GM12872 (cell line): Measurements from ENCODE around the gene CACNB4.

Source experiments
- TF ChIP-seq, protein P1 (sequence below): IDR thresholded peaks from 3 replicates; pipeline ENCODE4 v1.5.1; 2011; ENCODE audit warnings: low read depth, mild to moderate bottlenecking, low read length, moderate library complexity; ENCODE audit not compliant: insufficient read depth

CACNB4 gene

DNA sequence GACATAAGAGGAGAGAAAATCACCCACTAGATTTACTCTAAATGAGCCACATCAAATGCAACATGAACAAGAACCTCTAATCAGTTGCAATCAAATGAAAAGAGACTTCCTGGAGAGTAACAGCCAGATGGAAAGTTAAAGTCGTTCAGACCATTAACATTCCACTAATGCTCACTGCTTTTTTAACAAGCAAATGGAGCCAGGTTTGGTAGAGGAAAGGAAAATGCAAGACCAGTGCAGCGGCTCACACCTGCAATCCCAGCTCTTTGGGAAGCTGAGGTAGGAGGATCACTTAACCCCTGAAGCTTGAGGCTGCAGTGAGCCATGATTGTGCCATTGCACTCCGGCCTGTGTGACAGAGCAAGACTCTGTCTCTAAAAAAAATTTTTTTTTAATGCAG lies 48.5 kb downstream of the CACNB4 start:
- TF ChIP-seq, protein P1, sequence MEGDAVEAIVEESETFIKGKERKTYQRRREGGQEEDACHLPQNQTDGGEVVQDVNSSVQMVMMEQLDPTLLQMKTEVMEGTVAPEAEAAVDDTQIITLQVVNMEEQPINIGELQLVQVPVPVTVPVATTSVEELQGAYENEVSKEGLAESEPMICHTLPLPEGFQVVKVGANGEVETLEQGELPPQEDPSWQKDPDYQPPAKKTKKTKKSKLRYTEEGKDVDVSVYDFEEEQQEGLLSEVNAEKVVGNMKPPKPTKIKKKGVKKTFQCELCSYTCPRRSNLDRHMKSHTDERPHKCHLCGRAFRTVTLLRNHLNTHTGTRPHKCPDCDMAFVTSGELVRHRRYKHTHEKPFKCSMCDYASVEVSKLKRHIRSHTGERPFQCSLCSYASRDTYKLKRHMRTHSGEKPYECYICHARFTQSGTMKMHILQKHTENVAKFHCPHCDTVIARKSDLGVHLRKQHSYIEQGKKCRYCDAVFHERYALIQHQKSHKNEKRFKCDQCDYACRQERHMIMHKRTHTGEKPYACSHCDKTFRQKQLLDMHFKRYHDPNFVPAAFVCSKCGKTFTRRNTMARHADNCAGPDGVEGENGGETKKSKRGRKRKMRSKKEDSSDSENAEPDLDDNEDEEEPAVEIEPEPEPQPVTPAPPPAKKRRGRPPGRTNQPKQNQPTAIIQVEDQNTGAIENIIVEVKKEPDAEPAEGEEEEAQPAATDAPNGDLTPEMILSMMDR = no peak

DNA sequence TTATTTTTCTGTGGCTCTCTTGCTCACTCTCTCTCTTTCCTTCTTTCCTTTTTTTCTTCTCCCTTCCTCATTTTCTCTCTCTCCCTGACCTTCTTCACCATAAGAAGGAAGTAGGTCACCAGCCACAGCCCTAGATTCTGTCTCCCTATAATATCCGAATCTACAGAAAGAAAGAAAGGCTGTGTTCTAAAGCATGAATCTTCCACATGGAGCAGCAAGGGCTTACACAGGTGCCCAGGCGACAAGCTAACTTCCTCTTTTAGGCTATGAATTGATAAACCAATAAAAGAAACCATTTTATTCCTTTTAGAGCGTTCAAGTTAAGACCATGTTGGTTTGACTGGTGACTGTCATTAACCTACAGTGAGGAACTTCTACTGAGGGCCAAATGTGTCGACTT lies 49.3 kb downstream of the CACNB4 start:
- TF ChIP-seq, protein P1 = no peak

DNA sequence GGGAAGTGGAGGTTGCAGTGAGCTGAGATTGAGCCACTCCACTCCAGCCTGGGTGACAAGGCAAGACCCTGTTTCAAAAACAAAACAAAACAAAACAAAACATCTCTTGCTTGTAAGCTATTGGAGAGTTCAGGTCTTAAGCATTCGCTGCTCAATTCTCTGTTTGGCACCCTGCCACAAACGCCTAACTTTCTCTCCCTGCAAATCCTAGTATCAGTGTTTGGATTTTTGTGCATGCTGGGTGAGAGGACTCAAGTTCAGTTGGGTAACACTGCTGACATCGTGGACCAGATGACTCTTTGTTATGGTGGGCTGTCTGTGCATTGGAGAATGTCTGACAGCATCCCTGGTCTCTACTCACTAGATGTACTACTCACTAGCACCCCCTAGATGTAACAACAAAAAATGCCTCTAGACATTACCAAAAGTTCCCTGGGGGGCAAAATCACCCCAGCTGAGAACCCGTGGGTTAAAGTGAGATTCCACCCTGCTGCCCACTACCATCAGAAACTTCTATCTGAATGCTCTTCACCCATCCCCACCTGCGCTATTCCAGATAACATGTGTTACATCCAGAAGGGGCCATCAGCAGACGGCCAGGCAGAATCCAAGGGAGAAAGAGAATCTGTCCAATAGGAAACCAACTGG lies 50.9 kb downstream of the CACNB4 start:
- TF ChIP-seq, protein P1 = peak; percentile 63

GRCh38 chr2:152046940-152047339 lies 51.9 kb downstream of the CACNB4 start:
- TF ChIP-seq, protein P1 = no peak

- TF ChIP-seq, protein P1 = no peak
Observed at GRCh38 chr2:152042636-152043615, 55.9 kb downstream of the CACNB4 start.

- TF ChIP-seq, protein P1 = no peak
Observed at GRCh38 chr2:152038441-152038958, 60.3 kb downstream of the CACNB4 start.

GRCh38 chr2:152037743-152038435 lies 61.0 kb downstream of the CACNB4 start:
- TF ChIP-seq, protein P1 = no peak
